NOMO-1 treated with dmso at 0.1 percent for 144 hours (cell line): ENCODE measurements around the gene CANT1.

Experiments used
- DNase-seq: peaks from one replicate; lab custom pipeline; 2025; ENCODE audit not compliant: unreplicated experiment; lab: John Stamatoyannopoulos, UW

Gene CANT1

DNA sequence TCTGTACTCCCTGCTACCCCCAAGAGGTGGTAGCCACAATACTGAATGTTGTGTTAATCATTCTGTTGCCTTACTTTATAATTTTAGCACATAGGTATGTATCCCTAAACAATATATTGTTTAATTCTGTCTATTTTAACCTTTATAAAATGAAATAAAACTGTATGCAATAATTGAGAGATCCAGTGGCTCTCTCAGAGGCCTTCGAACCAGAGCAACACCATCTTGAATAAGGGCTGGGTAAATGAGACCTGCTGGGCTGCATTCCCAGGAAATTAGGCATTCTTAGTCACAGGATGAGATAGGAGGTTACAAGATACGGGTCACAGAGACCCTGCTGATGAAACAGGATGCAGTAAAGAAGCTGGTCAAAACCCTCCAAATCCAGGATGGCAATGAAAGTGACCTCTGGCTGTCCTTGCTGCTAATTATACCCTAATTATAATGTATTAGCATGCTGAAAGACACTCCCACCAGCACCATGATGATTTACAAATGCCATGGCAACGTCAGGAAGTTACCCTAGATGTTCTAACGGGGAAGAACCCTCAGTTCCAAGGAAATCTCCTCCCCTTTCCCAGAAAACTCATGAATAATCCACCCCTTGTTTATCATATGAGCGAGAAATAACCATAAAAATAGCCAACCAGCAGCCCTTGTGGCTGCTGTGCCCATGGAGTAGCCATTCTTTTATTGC, 2.0 kb upstream of the CANT1 start:
- no peak for DNase-seq

GRCh38 chr17:79010304-79010646, 711 bp upstream of the CANT1 start:
- DNase-seq = no peak

DNA sequence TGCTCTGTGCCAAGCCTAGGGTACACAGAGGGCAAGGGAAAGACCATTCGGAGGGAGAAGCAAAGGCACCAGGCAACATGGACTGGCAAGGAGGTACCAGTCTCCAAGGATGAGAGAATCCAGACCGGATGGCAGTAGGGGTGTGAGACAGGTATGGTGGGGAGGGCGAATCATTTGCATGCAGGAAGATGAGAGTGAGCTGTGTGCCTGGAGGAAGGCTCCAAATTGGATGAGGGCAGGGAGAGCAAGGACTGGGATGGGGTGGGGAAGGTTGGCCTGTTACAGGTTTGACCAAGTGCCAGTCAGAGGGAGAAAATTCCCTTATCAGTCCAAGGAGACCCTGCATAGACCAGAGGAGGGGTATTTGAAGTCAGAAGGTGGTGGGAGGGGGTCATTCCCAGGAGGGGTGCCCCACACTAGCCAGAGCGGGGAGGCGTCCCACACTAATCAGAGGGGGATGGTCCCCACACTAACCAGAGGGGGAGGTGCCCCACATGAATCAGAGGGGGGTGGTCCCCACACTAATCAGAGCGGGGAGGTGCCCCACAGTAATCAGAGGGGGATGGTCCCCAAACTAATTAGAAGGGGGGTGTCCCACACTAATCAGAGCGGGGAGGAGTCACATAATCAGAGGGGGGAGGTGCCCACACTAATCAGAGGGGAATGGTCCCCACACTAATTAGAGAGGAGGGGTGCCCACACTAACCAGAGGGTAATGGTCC, 737 bp downstream of the CANT1 start:
- no peak for DNase-seq

DNA sequence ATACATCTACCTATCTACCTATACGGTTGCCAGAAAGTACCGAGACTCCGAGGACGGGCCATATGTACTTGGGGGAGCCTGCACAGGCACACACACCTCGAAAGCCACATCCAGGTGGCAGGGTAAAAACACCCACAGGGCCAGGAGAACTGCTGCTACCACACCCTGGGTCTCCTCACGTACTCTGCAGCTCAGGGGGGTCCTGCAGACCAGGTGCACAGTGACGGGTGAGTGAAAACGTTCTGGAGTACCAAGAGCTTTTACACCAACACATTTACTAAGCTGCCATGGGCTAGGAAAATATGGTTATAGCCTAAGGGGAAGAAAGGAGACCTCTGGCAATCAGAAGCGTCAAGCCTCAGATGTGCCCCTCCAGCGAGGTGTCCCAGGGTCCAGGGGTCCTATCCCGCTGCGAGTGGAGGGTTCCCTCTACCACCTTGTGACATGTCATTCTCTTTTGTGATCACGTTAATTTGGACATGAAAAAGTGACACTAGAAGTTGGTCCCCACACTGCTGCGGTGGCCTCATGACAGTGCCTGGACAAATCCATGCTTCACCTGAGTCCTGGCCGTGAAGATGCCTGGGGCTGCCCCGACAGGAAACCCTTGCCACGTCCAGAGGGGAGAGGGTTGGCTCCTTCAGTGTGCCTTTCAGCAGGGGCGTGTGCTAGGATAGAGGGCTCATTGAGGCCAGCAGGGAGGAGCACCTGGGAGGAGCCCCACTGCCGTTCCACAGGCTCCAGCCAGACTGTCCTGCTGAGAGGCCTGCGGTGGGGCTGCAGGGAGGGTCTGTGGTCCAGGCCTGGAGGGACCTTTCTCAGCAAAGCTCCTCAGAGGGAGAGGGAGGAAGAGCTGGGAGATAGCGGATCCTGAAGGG, 1.8 kb downstream of the CANT1 start:
- no peak for DNase-seq

GRCh38 chr17:79006794-79007503, 2.6 kb downstream of the CANT1 start:
- DNase-seq = no peak

- DNase-seq = no peak
Measured at GRCh38 chr17:79006046-79006445, 3.5 kb downstream of the CANT1 start.

DNA sequence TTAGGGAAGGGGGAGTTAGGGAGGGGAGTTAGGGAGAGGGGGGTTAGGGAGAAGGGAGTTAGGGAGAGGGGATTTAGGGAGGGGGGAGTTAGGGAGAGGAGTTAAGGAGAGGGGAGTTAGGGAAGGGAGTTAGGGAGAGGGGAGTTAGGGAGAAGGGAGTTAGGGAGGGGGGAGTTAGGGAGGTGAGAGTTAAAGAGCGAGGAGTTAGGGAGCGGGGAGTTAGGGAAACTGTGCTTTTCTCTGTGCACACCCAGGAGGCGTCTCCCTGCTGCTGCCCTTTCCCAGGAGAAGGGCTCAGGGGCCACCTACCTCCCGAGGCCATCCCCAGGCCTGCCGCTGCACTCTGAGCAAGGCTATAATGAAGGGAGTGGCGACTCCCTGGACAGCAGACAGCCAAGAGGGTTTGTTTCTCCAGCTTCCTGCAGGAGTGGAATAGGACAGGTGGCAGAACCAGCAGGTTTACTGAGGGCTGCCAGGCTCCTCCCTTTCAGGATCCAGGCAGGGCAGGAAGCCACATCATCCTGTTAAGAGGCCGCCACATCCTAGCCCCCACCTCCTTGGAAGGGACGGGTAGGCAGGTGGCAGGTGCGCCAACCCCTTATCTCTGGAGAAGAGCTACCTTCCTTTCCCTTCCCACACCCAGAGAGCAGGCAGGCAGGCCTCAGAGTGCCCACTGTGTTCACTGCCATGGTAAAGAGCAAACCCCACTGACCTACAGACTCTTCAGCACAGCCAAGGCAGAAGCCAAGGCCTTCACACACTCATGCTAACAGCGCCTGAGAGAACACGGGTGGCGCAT, 4.3 kb downstream of the CANT1 start:
- DNase-seq = no peak

DNA sequence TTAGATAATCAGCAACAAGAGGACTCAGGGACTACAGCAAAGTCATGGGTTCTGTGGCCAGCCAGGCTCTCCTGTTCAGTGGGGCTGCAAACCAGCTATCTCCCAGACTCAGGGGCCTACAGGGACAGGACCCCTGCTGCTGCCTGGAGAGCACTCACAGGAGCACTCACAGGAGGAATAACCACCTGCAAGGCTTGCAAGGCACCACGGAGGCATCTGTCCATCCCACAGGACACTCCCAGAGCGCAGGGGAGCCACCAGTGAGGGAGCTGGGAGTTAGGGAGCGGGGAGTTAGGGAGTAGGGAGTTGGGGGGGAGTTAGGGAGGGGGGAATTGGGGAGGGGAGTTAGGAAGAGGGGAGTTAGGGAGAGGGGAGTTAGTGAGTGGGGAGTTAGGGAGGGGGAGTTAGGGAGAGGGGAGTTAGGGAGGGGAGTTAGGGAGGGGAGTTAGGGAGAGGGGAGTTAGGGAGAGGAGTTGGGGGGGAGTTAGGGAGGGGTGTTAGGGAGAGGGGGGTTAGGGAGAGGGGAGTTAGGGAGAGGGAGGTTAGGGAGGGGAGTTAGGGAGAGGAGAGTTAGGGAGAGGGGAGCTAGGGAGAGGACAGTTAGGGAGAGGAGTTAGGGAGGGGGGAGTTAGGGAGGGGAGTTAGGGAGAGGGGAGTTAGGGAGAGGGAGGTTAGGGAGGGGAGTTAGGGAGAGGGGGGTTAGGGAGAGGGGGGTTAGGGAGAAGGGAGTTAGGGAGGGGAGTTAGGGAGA, 5.7 kb downstream of the CANT1 start:
- DNase-seq = no peak

- DNase-seq = no peak
Measured at GRCh38 chr17:79002796-79003593, 6.6 kb downstream of the CANT1 start.

GRCh38 chr17:79002291-79002690, 7.3 kb downstream of the CANT1 start:
- no peak for DNase-seq

- no peak for DNase-seq
Measured at GRCh38 chr17:79001190-79002020, 8.2 kb downstream of the CANT1 start.

DNA sequence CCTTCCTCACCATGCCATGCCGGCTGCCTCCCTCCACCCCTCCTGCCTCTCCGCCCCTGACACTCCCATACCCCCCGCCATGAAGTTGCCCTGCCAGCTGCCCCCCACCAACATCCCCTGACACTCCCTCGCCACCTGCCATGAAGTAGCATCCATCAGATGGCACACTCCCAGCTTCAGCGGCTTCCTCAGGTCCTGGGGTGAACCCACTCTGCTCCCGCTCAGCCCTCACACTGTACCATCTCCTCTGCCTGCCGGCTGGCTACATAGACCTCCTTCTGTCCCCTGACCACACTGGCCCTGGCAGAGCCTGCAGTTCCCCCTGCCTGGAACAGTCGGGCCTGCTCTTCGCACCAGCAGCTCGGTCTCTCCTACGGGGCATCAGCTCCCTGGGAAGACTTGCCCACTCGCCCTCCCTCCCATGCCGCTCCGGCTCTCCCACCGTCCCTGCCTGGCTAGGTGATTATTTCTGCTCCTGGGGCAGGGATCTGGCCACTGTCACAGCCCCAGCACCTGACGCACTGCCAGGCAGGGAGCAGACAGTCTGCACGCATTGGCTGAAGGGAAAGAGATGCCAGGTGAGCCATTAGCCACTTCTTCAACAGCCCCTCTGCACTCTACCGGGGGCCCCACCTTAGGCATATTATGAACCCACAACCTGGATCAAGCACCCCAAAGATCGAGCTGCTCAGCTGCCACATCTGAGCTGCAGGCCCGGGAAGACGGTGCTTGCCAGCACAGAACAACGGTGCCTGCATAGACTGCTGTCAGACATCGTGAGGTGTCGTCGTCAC, 9.0 kb downstream of the CANT1 start:
- no peak for DNase-seq

- DNase-seq = no peak
Measured at GRCh38 chr17:78999947-79000395, 9.6 kb downstream of the CANT1 start.

DNA sequence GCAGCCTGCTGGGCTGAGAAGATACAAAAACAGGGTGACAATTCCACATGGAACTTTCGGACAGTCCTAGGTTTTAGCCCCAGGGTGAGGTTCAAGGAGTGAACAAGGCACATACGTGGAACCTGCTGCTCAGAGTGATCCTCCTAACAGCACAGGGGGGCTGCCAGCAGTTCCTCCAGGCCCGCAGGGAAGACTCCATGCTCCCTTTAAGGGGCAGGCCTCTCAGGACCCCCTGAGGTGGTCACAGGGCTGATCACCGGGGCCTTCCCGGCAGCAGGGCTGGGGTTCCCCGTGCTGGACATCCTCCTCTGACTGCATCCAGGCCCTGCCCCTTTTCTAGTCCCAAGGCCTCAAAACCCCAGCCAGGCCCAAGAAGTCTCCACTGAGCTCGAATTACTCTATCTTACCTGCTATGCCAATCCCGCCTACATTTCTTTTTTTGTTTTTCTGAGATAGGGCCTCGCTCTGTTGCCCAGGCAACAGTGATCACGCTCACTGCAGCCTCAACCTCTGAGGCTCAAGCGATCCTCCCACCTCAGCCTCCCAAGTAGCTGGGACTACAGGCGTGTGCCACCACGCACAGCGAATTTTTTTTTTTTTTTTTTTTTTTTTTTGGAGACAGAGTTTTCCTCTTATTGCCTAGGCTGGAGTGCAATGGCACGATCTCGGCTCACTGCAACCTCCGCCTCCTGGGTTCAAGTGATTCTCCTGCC, 10.4 kb downstream of the CANT1 start:
- no peak for DNase-seq

GRCh38 chr17:78998311-78999055, 11.1 kb downstream of the CANT1 start:
- DNase-seq = no peak

DNA sequence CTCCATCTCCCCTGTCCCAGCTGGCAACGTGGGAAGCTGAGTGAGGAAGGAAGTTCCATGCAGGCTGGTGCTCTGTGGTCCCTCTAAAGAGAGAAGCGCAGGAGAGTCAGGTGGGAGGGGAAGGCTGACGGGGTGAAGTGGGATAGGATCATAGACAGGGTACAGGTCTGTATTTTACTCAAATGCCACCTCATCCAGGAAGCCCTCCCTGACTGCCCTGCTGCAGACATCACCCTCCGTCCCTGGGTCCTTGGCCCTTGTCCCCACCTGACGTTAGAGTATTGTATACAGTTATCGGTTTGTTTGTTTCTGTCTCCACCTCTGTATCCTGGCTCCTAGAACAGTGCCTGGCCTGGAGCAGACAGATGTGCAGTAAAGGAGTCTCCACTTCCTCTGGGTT, 11.7 kb downstream of the CANT1 start:
- DNase-seq = no peak
